Mesendoderm (in vitro differentiated cells): ENCODE data around the gene HAPLN2.

ENCODE experiments used
- DNase-seq: peaks from one replicate; pipeline ENCODE4 v3.0.0; 2013
- H2AK5ac ChIP-seq: 2 replicates; pipeline ENCODE4 v1.6.1; 2013; ENCODE audit warnings: low read length, inconsistent platforms
- H2BK120ac ChIP-seq: 2 replicates; pipeline ENCODE4 v1.6.1; 2013; ENCODE audit warnings: low read depth, mild to moderate bottlenecking, low read length, moderate library complexity, mixed read lengths
- H2BK15ac ChIP-seq: replicated peaks from 2 replicates; pipeline ENCODE4 v1.6.1; 2013; ENCODE audit warnings: low read depth, mild to moderate bottlenecking, moderate library complexity
- H2BK5ac ChIP-seq: 2 replicates; pipeline ENCODE4 v1.6.1; 2013; ENCODE audit warnings: low read length, inconsistent platforms
- H3K18ac ChIP-seq: 2 replicates; pipeline ENCODE4 v1.6.1; 2013; ENCODE audit warnings: mild to moderate bottlenecking, low read length, mixed read lengths
- H3K23ac ChIP-seq: one replicate; pipeline ENCODE4 v1.6.1; 2013; ENCODE audit warnings: low read length
- H3K27ac ChIP-seq: 2 replicates; pipeline ENCODE4 v1.5.1; 2013; ENCODE audit warnings: low read depth, mild to moderate bottlenecking, inconsistent platforms, low read length, moderate library complexity
- H3K27me3 ChIP-seq: 2 replicates; pipeline ENCODE4 v1.6.1; 2013; ENCODE audit warnings: low read length, control low read depth, mild to moderate bottlenecking, inconsistent platforms; ENCODE audit not compliant: insufficient read depth, poor library complexity
- H3K36me3 ChIP-seq: 2 replicates; pipeline ENCODE4 v1.6.1; 2013; ENCODE audit warnings: low read length, inconsistent platforms; ENCODE audit not compliant: control insufficient read depth, insufficient read depth
- H3K4ac ChIP-seq: one replicate; pipeline ENCODE4 v1.6.1; 2013; ENCODE audit warnings: low read depth, mild to moderate bottlenecking, low read length, moderate library complexity
- H3K4me1 ChIP-seq: 2 replicates; pipeline ENCODE4 v1.6.1; 2013; ENCODE audit warnings: low read depth, low read length, inconsistent platforms; ENCODE audit not compliant: control insufficient read depth
- H3K4me2 ChIP-seq: 2 replicates; pipeline ENCODE4 v1.6.1; 2013; ENCODE audit warnings: low read length
- H3K4me3 ChIP-seq: 2 replicates; pipeline ENCODE4 v1.5.1; 2013; ENCODE audit warnings: mild to moderate bottlenecking, low read length
- H3K56ac ChIP-seq: one replicate; pipeline ENCODE4 v1.6.1; 2013; ENCODE audit warnings: low read length
- H3K79me1 ChIP-seq: 2 replicates; pipeline ENCODE4 v1.6.1; 2013; ENCODE audit warnings: low read length, inconsistent platforms
- H3K79me2 ChIP-seq: 2 replicates; pipeline ENCODE4 v1.6.1; 2013; ENCODE audit warnings: mild to moderate bottlenecking, low read length; ENCODE audit not compliant: control insufficient read depth, insufficient read depth
- H3K9ac ChIP-seq: 2 replicates; pipeline ENCODE4 v1.6.1; 2013; ENCODE audit warnings: low read length, inconsistent platforms
- H4K5ac ChIP-seq: one replicate; pipeline ENCODE4 v1.6.1; 2013; ENCODE audit warnings: low read length
- H4K8ac ChIP-seq: one replicate; pipeline ENCODE4 v1.6.1; 2013; ENCODE audit warnings: low read depth, mild to moderate bottlenecking, control low read depth, low read length, moderate library complexity
- WGBS: extraction: QIAGEN DNeasy Blood & Tissue Kit; methylation state at CpG from one replicate; pipeline ENCODE4 v1.1.7; 2013; ENCODE audit warnings: low lambda C conversion rate, missing lambda C conversion rate; ENCODE audit not compliant: insufficient coverage; ENCODE audit errors: extremely low coverage; 5-methylcytosine and 5-hydroxymethylcytosine counted together

The HAPLN2 gene

DNA sequence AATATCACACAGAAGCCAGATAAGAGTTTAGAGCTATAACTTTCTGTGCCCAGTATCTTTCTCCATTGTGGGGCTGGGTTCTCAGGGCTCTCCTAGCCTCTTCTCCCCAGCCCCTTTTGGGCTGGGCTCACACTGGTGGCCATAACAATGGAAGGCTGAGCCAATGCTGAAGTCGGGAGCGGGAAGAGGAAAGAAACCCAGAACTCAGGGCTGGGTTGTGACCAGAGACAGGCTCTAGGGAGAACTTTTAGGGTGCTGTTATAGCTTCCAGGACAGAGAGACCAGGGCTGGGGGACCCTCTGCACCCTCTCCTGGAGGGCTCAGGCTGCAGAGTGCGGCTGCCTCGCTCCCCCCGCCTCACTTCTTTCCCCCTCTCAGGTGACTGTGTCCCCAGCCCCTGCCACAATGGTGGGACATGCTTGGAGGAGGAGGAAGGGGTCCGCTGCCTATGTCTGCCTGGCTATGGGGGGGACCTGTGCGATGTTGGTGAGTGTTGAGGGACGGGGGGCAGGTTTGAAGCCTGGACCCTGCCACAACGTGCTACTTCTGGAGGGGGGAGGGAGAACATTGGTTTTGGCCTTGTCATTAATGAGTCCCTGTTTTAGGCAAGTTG lies 36.8 kb downstream of the HAPLN2 start:
- H3K4me1 ChIP-seq, result peaks cover 6% of the 10 kb centered on the region
- no peak overlapping the region for H3K4me3 ChIP-seq
- no peak overlapping the region for H4K5ac ChIP-seq
- H3K36me3 ChIP-seq, result no peaks in the 10 kb centered on the region
- H3K79me1 ChIP-seq, result no peaks in the 10 kb centered on the region
- no peak overlapping the region for H2BK120ac ChIP-seq
- WGBS, result no CpG with 5 or more reads among the region's 9 CpGs
- H3K27me3 ChIP-seq, result peaks cover 5% of the 10 kb centered on the region
- H4K8ac ChIP-seq, result no peak overlapping the region
- H3K27ac ChIP-seq, result no peak overlapping the region
- no peaks in the 10 kb centered on the region for H3K79me2 ChIP-seq
- H3K56ac ChIP-seq, result no peak overlapping the region
- no peak overlapping the region for H2BK15ac ChIP-seq
- H2BK5ac ChIP-seq, result no peak overlapping the region
- H3K9ac ChIP-seq, result no peak overlapping the region
- H3K23ac ChIP-seq, result no peak overlapping the region
- H2AK5ac ChIP-seq, result no peak overlapping the region
- no peak overlapping the region for H3K4me2 ChIP-seq
- no peak overlapping the region for H3K18ac ChIP-seq
- H3K4ac ChIP-seq, result no peak overlapping the region
- DNase-seq, result no peak

DNA sequence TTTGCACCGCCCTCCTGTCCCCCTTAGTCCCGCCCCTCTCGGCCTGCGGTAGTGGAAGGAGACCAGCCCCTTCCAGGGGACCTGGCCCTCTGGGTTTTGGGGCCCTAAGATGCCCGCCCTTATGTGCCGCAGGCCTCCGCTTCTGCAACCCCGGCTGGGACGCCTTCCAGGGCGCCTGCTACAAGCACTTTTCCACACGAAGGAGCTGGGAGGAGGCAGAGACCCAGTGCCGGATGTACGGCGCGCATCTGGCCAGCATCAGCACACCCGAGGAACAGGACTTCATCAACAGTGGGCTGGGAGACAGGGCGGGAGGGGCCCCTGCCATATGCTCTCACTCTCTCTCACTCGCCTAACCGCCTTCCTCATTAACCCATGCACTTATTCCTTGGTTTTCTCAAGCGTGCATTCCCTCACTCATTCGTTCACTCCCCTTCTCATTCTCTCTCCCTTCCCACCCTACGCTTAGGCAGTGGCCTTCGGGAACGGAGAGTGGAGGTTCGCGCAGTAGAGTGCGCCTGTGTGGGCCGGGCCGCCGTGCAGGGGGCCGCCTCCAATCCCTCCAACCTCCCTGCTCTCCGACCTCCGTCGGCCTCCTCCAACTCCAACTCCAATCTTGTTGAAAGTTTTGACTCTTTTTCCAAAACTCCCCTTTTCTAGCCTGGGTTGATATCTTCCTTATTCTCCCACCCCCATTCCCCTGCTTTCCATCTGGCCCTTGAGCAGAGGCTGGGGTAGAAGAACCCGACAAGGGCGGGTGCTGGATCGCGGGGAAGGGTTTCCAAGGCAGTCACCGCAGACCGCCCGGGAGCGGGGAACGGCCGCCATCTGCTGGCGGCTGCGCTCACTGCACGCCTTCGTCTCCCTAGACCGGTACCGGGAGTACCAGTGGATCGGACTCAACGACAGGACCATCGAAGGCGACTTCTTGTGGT lies 37.9 kb downstream of the HAPLN2 start:
- Histone ChIP-seq H2AK5ac (no peak overlapping the region), H3K4me3 (peak overlapping the region; percentile 17), H3K27ac (no peak overlapping the region), H3K56ac (peak overlapping the region; percentile 62), H2BK5ac (no peak overlapping the region), H3K79me2 (no peaks in the 10 kb centered on the region), H3K4ac (no peak overlapping the region), H4K8ac (no peak overlapping the region), H2BK15ac (no peak overlapping the region), H2BK120ac (no peak overlapping the region), H3K4me1 (peaks cover 7% of the 10 kb centered on the region), H3K36me3 (no peaks in the 10 kb centered on the region), H3K79me1 (no peaks in the 10 kb centered on the region), H3K23ac (peak overlapping the region; percentile 81), H3K18ac (no peak overlapping the region), H3K9ac (peak overlapping the region; percentile 53), H3K27me3 (peaks cover 5% of the 10 kb centered on the region), H4K5ac (no peak overlapping the region), H3K4me2 (peak overlapping the region; percentile 95)
- peak; percentile 72 for DNase-seq
- no CpG with 5 or more reads among the region's 54 CpGs for WGBS

GRCh38 chr1:156657741-156658319 lies 38.6 kb downstream of the HAPLN2 start:
- peaks cover 5% of the 10 kb centered on the region for H3K27me3 ChIP-seq
- H3K4me1 ChIP-seq, result peaks cover 9% of the 10 kb centered on the region
- H4K8ac ChIP-seq, result no peak overlapping the region
- no peak overlapping the region for H2BK120ac ChIP-seq
- DNase-seq, result no peak
- no peak overlapping the region for H2AK5ac ChIP-seq
- H3K36me3 ChIP-seq, result no peaks in the 10 kb centered on the region
- no peak overlapping the region for H4K5ac ChIP-seq
- no peak overlapping the region for H3K23ac ChIP-seq
- H3K18ac ChIP-seq, result no peak overlapping the region
- peak overlapping the region; percentile 39 for H3K56ac ChIP-seq
- H2BK5ac ChIP-seq, result no peak overlapping the region
- no peak overlapping the region for H3K4ac ChIP-seq
- no peaks in the 10 kb centered on the region for H3K79me2 ChIP-seq
- no peak overlapping the region for H3K27ac ChIP-seq
- H2BK15ac ChIP-seq, result no peak overlapping the region
- H3K4me3 ChIP-seq, result no peak overlapping the region
- WGBS, result no CpG with 5 or more reads among the region's 15 CpGs
- no peaks in the 10 kb centered on the region for H3K79me1 ChIP-seq
- H3K4me2 ChIP-seq, result no peak overlapping the region
- peak overlapping the region; percentile 32 for H3K9ac ChIP-seq

- Histone ChIP-seq H3K27ac (no peak overlapping the region), H3K4ac (no peak overlapping the region), H4K5ac (no peak overlapping the region), H3K23ac (no peak overlapping the region), H3K36me3 (no peaks in the 10 kb centered on the region), H3K4me3 (no peak overlapping the region), H2AK5ac (no peak overlapping the region), H2BK15ac (no peak overlapping the region), H3K79me1 (no peaks in the 10 kb centered on the region), H3K4me1 (peaks cover 11% of the 10 kb centered on the region), H3K56ac (no peak overlapping the region), H2BK120ac (no peak overlapping the region), H3K9ac (no peak overlapping the region), H4K8ac (no peak overlapping the region), H3K18ac (no peak overlapping the region), H2BK5ac (no peak overlapping the region), H3K27me3 (peaks cover 5% of the 10 kb centered on the region), H3K4me2 (no peak overlapping the region), H3K79me2 (no peaks in the 10 kb centered on the region)
- DNase-seq, result no peak
- WGBS, result no CpG with 5 or more reads among the region's 14 CpGs
Observed at GRCh38 chr1:156658496-156658895, 39.3 kb downstream of the HAPLN2 start.

DNA sequence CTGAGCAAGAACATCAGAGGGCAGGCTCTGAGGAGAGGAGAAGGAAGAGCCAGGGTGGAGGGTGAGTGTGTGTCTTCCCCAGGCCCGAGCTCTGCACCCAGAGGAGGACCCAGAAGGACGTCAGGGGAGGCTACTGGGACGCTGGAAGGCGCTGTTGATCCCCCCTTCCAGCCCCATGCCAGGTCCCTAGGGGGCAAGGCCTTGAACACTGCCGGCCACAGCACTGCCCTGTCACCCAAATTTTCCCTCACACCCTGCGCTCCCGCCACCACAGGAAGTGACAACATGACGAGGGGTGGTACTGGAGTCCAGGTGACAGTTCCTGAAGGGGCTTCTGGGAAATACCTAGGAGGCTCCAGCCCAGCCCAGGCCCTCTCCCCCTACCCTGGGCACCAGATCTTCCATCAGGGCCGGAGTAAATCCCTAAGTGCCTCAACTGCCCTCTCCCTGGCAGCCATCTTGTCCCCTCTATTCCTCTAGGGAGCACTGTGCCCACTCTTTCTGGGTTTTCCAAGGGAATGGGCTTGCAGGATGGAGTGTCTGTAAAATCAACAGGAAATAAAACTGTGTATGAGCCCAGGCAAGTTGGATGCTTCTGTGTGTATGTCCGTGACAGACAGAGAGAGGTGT lies 39.8 kb downstream of the HAPLN2 start:
- Histone ChIP-seq H3K4me1 (peaks cover 13% of the 10 kb centered on the region), H2AK5ac (no peak overlapping the region), H2BK120ac (no peak overlapping the region), H3K9ac (no peak overlapping the region), H2BK15ac (no peak overlapping the region), H3K36me3 (no peaks in the 10 kb centered on the region), H3K27ac (no peak overlapping the region), H3K4ac (no peak overlapping the region), H4K8ac (no peak overlapping the region), H3K4me2 (no peak overlapping the region), H3K23ac (no peak overlapping the region), H3K56ac (peak overlapping the region; percentile 79), H3K79me2 (no peaks in the 10 kb centered on the region), H2BK5ac (no peak overlapping the region), H3K18ac (no peak overlapping the region), H3K27me3 (peaks cover 5% of the 10 kb centered on the region), H4K5ac (no peak overlapping the region), H3K4me3 (no peak overlapping the region), H3K79me1 (no peaks in the 10 kb centered on the region)
- no peak for DNase-seq
- no CpG with 5 or more reads among the region's 10 CpGs for WGBS
